ENCODE measurements around the gene USP40. TPM values are rescaled to one million over a fixed set of nuclear protein-coding genes. Genes with fewer than 3 reads are reported as not detected.

Gene USP40
- polyA plus RNA-seq, 3 donors: 4.0 to 13.5 (median 5.1) TPM

- Histone ChIP-seq H3K27ac (ENCODE audit: low read depth in 1 of 2, low read length in 2 of 2) (no peak overlapping the region), H3K27me3 (ENCODE audit: control insufficient read depth in 2 of 2, insufficient read depth in 2 of 2, low read length in 2 of 2) (no peaks in the 10 kb centered on the region), H3K4me2 (replicated peaks; ENCODE audit: extremely low read depth, low read length, poor library complexity, severe bottlenecking) (no peak overlapping the region), H3K79me2 (ENCODE audit: insufficient read depth, low read length) (no peaks in the 10 kb centered on the region), H3K9ac (ENCODE audit: insufficient read depth, low read length, poor library complexity, severe bottlenecking) (no peak overlapping the region), H4K20me1 (ENCODE audit: insufficient read depth, low read length) (peaks cover 42% of the 10 kb centered on the region), H3K4me1 (ENCODE audit: control insufficient read depth in 1 of 2, insufficient read depth in 2 of 2, low read length in 2 of 2) (no peaks in the 10 kb centered on the region), H2AFZ (ENCODE audit: insufficient read depth, low read depth, low read length, poor library complexity, severe bottlenecking) (no peak overlapping the region), H3K36me3 (replicated peaks in 1 of 2; ENCODE audit: control insufficient read depth in 1 of 2, insufficient read depth in 2 of 2, low read length in 2 of 2) (peaks cover 63 to 82% of the 10 kb centered on the region in 2 donors), H3K4me3 (replicated peaks in 1 of 3; ENCODE audit: low read depth in 2 of 3, low read length in 3 of 3) (no peak overlapping the region), H3K9me3 (replicated peaks in 1 of 2; ENCODE audit: control insufficient read depth in 1 of 2, insufficient read depth in 1 of 2, low read length in 2 of 2) (no peaks in the 10 kb centered on the region)
- H3K27me3 Mint-ChIP-seq (ENCODE audit: low read depth in 3 of 3): peaks cover 0 to 2% (median 0%) of the 10 kb centered on the region in 3 donors
- DNase-seq: no peak
- H3K4me3 Mint-ChIP-seq: no peak overlapping the region
- TF ChIP-seq, protein P1, sequence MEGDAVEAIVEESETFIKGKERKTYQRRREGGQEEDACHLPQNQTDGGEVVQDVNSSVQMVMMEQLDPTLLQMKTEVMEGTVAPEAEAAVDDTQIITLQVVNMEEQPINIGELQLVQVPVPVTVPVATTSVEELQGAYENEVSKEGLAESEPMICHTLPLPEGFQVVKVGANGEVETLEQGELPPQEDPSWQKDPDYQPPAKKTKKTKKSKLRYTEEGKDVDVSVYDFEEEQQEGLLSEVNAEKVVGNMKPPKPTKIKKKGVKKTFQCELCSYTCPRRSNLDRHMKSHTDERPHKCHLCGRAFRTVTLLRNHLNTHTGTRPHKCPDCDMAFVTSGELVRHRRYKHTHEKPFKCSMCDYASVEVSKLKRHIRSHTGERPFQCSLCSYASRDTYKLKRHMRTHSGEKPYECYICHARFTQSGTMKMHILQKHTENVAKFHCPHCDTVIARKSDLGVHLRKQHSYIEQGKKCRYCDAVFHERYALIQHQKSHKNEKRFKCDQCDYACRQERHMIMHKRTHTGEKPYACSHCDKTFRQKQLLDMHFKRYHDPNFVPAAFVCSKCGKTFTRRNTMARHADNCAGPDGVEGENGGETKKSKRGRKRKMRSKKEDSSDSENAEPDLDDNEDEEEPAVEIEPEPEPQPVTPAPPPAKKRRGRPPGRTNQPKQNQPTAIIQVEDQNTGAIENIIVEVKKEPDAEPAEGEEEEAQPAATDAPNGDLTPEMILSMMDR (IDR thresholded peaks at IDR 0.05): no peak
- peaks cover 68 to 78% of the 10 kb centered on the region in 2 donors for H3K36me3 Mint-ChIP-seq
- no peak overlapping the region for H3K27ac Mint-ChIP-seq
- intact Hi-C loops (cut with micrococcal nuclease): no loop called here
- H3K9me3 Mint-ChIP-seq: peaks cover 0 to 2% (median 0%) of the 10 kb centered on the region in 7 donors
- no peaks in the 10 kb centered on the region for H3K4me1 Mint-ChIP-seq
- 100% methylated on average over 7 of the region's 12 CpGs for WGBS (ENCODE audit: insufficient coverage)
Measured at GRCh38 chr2:233471291-233472035, 95.1 kb downstream of the USP40 start.

GRCh38 chr2:233470839-233471238 lies 95.7 kb downstream of the USP40 start:
- Mint-ChIP-seq H3K36me3 (peaks cover 69 to 79% of the 10 kb centered on the region in 2 donors), H3K4me1 (no peaks in the 10 kb centered on the region), H3K9me3 (peaks cover 0 to 2% (median 0%) of the 10 kb centered on the region in 7 donors), H3K4me3 (no peak overlapping the region), H3K27me3 (ENCODE audit: low read depth in 3 of 3) (peaks cover 0 to 2% (median 0%) of the 10 kb centered on the region in 3 donors), H3K27ac (no peak overlapping the region)
- Histone ChIP-seq H3K79me2 (ENCODE audit: insufficient read depth, low read length) (no peaks in the 10 kb centered on the region), H4K20me1 (ENCODE audit: insufficient read depth, low read length) (peaks cover 42% of the 10 kb centered on the region), H3K27ac (ENCODE audit: low read depth in 1 of 2, low read length in 2 of 2) (no peak overlapping the region), H3K36me3 (replicated peaks in 1 of 2; ENCODE audit: control insufficient read depth in 1 of 2, insufficient read depth in 2 of 2, low read length in 2 of 2) (peaks cover 67 to 82% of the 10 kb centered on the region in 2 donors), H3K4me2 (replicated peaks; ENCODE audit: extremely low read depth, low read length, poor library complexity, severe bottlenecking) (no peak overlapping the region), H3K9me3 (replicated peaks in 1 of 2; ENCODE audit: control insufficient read depth in 1 of 2, insufficient read depth in 1 of 2, low read length in 2 of 2) (no peaks in the 10 kb centered on the region), H3K9ac (ENCODE audit: insufficient read depth, low read length, poor library complexity, severe bottlenecking) (no peak overlapping the region), H3K4me1 (ENCODE audit: control insufficient read depth in 1 of 2, insufficient read depth in 2 of 2, low read length in 2 of 2) (no peaks in the 10 kb centered on the region), H2AFZ (ENCODE audit: insufficient read depth, low read depth, low read length, poor library complexity, severe bottlenecking) (no peak overlapping the region), H3K4me3 (replicated peaks in 1 of 3; ENCODE audit: low read depth in 2 of 3, low read length in 3 of 3) (no peak overlapping the region), H3K27me3 (ENCODE audit: control insufficient read depth in 2 of 2, insufficient read depth in 2 of 2, low read length in 2 of 2) (no peaks in the 10 kb centered on the region)
- no peak for DNase-seq
- TF ChIP-seq, protein P1 (IDR thresholded peaks at IDR 0.05): no peak
- 98% methylated on average over 11 of the region's 14 CpGs for WGBS (ENCODE audit: insufficient coverage)
- intact Hi-C loops (cut with micrococcal nuclease): no loop called here
